Measurements from ENCODE around the gene SPP1.
"Not testable (repeated sequence)": the region's sequence is repeated elsewhere in the genome, so short reads cannot be mapped to it uniquely, and the experiment has no call there.

The SPP1 gene

DNA sequence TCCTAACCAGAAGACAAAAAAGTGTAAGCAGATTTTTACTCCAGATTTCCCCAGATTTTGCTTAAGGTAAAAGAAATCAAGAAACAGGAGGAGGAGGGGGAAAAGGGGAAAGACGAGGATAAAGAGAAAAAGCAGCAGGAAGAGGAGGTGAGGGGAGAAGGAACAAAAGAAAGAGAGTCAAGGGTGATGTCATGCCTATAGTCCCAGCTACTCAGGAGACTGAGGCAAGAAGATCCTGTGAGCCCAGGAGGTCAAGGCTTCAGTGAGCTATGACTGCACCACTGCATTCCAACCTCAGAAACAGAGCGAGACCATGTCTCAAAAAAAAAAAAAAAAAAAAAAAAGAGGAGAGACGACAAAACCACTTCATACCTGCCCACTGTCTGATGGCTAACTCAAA is 19.9 kb downstream of the SPP1 start:
- no peak for DNase-seq

GRCh38 chr4:87999191-87999691 is 23.7 kb downstream of the SPP1 start:
- not testable (repeated sequence) for DNase-seq

DNA sequence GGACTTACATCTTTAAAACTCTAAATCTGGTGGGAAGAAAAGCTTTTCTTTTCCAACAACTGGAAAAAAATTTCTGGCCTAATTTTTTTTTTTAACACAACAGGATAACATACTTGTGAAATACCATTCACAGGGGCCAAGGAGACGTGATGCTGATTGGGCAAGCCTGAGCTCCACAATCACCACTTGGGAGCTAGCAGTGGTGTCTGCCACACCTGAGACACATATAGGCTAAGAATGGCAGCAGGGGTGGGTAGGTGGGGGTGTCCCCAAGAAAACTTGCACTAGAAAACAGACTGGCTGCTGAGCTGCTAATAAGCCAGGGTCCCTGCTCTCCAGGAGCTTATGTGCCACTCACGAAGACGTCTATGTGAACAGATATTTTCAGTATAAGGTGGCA is 26.4 kb downstream of the SPP1 start:
- no peak for DNase-seq

GRCh38 chr4:88002786-88003185 is 27.3 kb downstream of the SPP1 start:
- no peak for DNase-seq

GRCh38 chr4:88003261-88003660 is 27.7 kb downstream of the SPP1 start:
- no peak for DNase-seq

GRCh38 chr4:88005076-88005475 is 29.6 kb downstream of the SPP1 start:
- DNase-seq = no peak

- DNase-seq = no peak
These were observed 30.4 kb downstream of the SPP1 start for GRCh38 chr4:88005946-88006345.

GRCh38 chr4:88006956-88007303 is 31.4 kb downstream of the SPP1 start:
- DNase-seq = peak in 1 of 2 donors; percentile 9

DNA sequence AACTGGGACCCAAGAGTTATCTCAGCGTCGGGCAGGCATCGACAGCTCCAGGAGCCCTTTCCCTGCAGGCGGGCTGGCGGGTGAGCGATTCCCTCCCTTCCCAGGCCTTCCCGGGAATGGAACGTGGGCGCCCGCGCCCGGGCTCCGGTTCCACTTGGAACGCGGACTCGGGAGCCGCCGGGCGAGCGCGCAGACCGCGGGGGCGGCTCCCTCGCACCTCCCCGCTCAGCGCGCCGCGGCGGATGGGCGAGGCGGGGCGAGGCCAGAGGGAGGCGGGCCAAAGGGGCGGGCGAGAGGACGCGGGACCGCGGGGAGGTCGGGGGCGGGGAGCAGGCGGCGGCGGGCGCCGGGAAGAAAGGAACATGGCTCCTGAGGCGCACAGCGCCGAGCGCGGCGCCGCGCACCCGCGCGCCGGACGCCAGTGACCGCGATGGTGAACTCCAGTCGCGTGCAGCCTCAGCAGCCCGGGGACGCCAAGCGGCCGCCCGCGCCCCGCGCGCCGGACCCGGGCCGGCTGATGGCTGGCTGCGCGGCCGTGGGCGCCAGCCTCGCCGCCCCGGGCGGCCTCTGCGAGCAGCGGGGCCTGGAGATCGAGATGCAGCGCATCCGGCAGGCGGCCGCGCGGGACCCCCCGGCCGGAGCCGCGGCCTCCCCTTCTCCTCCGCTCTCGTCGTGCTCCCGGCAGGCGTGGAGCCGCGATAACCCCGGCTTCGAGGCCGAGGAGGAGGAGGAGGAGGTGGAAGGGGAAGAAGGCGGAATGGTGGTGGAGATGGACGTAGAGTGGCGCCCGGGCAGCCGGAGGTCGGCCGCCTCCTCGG is 32.0 kb downstream of the SPP1 start, which contains the start of gene PKD2:
TSS of gene PKD2 (plus strand) at position 332 of the 818 bp plus-strand sequence. CDS start at position 431, 99 bp downstream.
- DNase-seq = peak; percentile 64 to 80

- peak in 1 of 2 donors; percentile 15 for DNase-seq
These were observed 32.7 kb downstream of the SPP1 start for GRCh38 chr4:88008122-88008742.

DNA sequence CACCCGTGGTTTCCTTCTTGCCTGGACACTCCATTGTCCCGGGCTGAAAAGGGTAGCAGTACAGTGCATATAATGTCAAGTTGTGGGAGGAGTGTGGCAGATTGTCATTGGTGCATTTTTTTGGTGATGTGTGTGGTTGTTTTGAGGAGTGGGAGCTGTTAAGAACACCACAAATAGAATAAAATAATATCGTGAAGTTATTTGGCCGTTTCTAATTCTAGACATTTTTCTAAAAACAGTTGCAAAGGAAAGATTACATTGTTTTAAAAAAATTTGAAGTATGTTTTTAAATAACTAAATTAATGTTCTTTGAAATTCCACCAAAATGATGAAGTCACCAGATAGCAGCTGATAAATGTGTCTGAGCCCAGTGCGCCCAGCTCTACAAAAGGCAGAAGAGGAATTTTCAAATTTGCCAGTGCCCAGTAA is 33.2 kb downstream of the SPP1 start:
- no peak for DNase-seq

- DNase-seq = no peak
These were observed 34.4 kb downstream of the SPP1 start for GRCh38 chr4:88009871-88010270.

DNA sequence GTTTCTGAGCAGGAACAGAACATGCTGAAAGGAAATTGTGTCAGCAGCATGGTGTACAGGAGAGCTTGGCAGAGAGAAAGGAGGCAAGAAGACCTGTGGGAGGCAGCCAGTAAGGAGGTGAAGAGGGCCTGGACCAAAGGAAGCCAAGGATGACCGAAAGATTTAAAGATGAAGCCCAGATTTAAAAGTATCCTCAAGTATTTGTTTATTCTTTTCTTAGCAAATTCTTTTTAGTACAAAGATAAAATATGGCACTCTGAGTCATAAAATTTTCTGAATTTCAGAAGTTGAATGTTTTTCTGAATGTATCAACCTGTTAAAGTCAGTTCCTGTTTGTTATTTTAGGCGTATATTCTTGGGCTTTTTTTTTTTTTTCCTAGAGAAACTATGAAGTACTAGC is 35.5 kb downstream of the SPP1 start:
- DNase-seq = no peak

DNA sequence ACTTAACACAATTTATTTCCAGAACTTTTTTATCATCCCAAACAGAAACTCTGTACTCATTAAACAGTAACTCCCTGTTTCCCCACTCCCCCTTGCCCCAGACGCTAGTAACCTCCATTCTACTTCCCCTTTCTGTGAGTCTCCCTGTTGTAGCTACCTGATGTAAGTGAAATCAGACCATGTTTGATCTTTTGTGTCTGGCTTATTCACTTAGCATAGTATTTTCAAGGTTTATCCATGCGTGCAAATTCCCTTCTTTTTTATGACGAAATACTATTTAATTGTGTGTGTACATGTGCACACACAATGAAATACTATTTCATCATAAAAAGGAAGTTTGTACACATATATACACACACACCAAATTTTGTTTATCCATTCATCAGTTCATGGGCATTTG is 37.1 kb downstream of the SPP1 start:
- no peak for DNase-seq

- no peak for DNase-seq
These were observed 38.9 kb downstream of the SPP1 start for GRCh38 chr4:88014386-88014905.

- DNase-seq = no peak
These were observed 40.3 kb downstream of the SPP1 start for GRCh38 chr4:88015659-88016295.

- DNase-seq = no peak
These were observed 42.2 kb downstream of the SPP1 start for GRCh38 chr4:88017516-88018297.

- DNase-seq = no peak
These were observed 43.0 kb downstream of the SPP1 start for GRCh38 chr4:88018466-88018865.

DNA sequence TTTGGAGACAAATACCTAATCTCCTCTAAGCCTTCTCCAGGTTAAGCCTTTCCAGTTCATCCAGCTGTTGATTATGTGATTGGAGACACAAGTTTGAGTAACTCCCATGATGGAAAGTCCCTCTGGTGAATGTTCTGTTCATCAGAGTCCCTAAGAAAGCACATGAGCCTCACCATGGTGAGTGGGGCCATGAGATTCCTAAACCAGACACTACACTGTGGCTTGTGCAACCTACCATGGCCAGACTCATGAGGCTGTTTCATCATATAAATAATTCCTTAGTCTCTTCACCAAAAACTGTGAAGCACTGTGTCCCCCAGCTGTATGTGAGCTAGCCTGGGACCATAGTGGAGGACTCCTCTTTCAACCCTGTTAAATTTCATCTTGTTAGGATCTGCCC is 46.3 kb downstream of the SPP1 start:
- no peak for DNase-seq

GRCh38 chr4:88022289-88022688 is 46.8 kb downstream of the SPP1 start:
- no peak for DNase-seq

DNA sequence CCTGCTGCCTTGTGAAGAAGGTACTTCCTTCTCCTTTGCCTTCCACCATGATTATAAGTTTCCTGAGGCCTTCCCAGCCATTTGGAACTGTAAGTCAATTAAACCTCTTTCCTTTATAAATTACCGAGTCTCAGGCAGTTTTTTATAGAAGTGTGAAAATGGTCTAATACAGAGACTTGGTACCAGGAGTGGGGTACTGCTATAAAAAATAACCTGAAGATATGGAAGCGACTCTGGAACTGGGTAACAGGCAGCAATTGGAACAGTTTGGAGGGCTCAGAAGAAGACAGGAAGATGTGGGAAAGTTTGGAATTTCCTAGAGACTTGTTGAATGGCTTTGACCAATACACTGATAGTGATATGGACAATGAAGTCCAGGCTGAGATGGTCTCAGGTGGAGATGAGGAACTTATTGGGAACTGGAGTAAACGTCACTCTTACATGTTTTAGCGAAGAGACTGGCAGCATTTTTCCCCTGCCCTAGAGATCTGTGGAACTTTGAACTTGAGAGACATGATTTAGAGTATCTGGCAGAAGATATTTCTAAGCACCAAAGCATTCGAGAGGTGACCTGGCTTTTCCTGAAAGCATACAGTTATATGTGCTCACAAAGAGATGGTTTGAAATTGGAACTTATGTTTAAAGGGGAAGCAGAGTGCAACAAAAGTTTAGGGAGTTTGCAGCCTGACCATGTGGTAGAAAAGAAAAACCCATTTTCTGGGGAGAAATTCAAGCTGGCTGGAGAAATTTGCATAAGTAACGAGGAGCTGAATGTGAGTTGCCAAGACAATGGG is 50.6 kb downstream of the SPP1 start:
- DNase-seq = not testable (repeated sequence)
